Heart left ventricle (tissue), 13 donors: Measurements from ENCODE around the gene RYR3.

Experiments
- CTCF ChIP-seq, 12 donors: fragments of 200-600 bp; sonication (generic) in 4 of 12; IDR thresholded peaks; one replicate each; pipeline versions ENCODE4 v1.5.0 to v1.8.0; 2018 to 2022; ENCODE audit warnings: antibody characterized with exemption in 12 of 12, mild to moderate bottlenecking in 5 of 12
- POLR2A ChIP-seq, 2 donors: fragments of 450-650 bp; IDR thresholded peaks; one replicate each; pipeline ENCODE4 v1.6.1; 2017; ENCODE audit warnings: antibody characterized with exemption in 2 of 2, mild to moderate bottlenecking in 2 of 2, moderate library complexity in 2 of 2
- donor health status: ischemic (EF 13 %, LVEDD 7.1; RV severe dilation, severe dysfunction).
- donor health status: DM: no; HTN: yes; CAD: no.
- donor health status: DM: no; HTN: no; CAD: no.
- donor health status: ischemic (EF 25% LVEDD 6.9; RV normal size, moderate dysfunction).
- donor health status: ischemic (EF 25% LVEDD 5.7; RV mildly dilated, moderate dysfunction).
- donor health status: ischemic (EF 35%, LVEDD 5.7; RV mildly dilated, moderate dysfunction).
- donor health status: nonischemic (EF 11% LVEDD 7.7; RV severe dilation, severe dysfunction).
- donor health status: DM: yes; HTN: yes; CAD: no.
- donor health status: PGD.
- donor health status: ischemic (EF 29% LVEDD 5.4; RV normal size, mild dysfunction).
- donor health status: nonischemic (EF 23%, LVEDD 6.1; RV moderate dilation, normal function).

- TF ChIP-seq CTCF (IDR thresholded peaks at IDR 0.05) = no peak
- no peak for TF ChIP-seq POLR2A (IDR thresholded peaks at IDR 0.05)
These were observed 547.0 kb downstream of the RYR3 start for GRCh38 chr15:33857726-33858125.
